ENCODE results near the gene SDK1.
"Not testable (repeated sequence)": the region's sequence is repeated elsewhere in the genome, so short reads cannot be mapped to it uniquely, and the experiment has no call there.

The SDK1 gene

GRCh38 chr7:3682028-3682710, 381.1 kb downstream of the SDK1 start:
- DNase-seq: no peak

DNA sequence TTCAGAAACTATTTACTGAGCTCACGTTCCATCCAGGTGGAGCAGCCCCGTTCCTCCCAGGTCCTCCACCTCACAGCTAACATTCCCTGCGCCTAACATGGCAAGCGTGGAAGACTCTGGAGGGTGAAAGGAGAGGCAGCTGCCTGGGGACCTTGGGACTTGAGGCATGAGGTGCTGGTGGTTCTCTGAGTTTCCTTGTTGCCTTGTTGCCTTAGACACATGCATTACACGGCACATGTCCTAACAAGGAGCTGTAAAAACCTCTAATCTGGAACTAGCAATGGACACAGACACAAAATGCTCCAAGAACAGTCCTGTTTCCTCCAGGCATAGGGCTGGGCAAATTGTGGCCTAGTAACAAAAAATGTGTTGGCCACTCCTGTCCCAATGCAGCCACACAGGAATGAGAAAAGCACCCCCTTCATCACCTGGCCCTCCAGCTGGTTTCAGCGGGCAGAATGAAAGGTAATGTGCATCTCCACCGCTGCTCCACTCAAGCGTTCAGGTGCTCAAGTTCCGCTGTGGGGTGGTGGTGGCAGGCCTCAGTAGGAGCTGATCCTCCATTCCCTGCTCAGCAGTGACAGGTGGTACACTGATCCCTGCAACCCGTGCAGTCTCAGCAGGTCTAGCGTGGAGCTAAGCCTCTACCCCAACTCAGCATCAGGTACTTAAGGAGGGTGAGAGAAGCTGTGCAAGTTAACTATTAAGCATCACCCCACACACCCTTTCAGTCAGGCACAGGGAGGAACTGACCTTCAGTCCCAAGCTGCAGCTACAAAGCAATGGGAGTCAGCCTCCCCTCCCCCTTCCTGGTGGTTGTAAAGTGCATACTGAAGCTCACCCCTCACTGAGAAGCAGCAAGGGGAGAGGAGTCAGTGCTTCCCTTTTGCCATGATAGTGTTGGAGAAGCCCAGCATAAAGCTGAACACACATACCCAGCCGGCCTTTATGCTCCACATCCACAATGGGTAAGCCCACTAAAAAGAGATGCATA, 382.8 kb downstream of the SDK1 start:
- DNase-seq: no peak

DNA sequence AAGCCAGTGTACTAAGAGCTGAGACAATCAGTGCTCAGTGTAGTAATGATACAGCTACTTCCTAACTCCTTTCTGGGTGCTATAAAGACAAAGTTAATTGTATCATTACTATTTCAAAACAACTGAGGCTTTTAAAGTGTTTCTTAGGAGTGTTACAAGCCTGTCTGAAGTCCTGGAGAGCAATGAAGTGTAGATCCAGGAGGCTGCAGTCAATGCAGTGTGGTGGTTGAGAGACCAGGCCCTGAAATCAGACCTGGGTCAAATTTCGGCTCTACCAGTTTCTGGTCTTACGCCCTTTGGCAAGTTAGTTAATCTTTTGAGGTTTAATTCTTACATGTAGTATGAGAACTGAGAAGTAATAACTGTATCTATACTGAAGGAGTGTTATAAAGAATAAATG, 387.0 kb downstream of the SDK1 start:
- no peak for DNase-seq

DNA sequence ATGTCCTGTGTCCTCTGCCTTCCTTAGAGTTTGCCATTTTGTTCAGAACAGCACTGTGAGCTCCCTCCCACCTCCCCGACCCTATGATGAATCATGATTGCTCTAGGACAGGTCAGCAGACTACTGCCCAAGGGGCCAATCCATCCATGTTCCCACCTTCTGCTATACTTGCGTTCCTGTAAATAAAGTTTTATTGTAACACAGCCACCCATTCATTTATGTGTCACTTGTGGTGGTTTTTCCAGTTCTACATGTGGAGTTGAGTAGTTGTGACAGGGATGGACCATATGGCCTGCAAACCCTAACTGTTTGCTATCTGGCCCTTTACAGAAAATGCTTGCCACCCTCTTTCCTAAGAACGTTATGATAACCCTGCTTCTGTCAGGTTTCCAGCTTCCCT, 387.8 kb downstream of the SDK1 start:
- DNase-seq: no peak

DNA sequence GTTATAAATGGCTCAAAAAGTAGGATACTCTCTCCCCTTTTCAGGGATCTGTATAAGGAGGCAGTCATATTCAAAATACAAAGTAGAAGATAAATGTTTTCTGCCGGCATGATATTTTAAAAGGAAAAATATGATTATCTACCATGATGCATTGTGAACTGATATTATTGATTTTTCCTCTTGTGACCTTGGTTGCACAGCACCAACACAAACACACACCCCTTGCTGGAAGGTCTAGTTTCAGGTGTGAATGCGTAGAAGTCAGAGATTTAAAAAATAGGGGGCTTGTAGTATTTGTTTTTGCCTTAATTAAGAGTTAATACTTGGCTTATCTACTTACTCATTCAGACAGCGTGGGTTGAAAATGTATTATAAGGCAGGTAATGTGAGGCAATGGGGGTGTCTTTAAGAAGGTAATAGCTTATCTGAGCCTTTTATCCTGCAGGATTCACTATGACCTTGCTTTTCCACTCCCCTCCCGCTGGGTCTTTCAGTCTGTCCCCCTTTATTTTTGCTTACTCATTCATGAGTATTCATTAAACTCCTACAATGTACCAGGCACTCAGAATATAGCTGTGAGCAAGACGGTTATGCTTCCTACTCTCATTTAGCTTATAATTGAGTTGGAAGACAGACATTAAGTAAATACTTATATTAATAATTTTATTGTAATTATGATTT, 390.6 kb downstream of the SDK1 start:
- DNase-seq: no peak

GRCh38 chr7:3695602-3696001, 394.6 kb downstream of the SDK1 start:
- no peak for DNase-seq

DNA sequence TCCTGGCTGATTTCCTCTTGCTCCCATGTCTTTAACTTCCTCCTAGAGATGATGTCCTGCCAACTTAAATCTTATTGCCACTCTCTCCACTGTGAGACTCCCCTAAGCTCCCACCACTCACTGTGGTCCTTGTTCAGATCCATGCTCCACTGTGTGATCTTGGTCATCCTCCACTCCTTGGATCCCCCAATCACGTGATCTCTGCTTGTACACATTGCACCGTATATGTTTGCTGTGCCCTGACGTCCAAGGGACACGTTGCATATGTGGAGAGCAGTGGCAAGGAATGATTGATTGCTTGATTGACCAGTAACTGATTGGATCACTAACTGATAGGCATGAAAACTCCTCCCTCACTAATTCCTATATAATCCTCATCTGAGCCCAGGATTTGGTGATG, 395.1 kb downstream of the SDK1 start:
- no peak for DNase-seq

- no peak for DNase-seq
Measured at GRCh38 chr7:3697472-3697871, 396.4 kb downstream of the SDK1 start.

GRCh38 chr7:3705258-3705657, 404.2 kb downstream of the SDK1 start:
- DNase-seq: no peak

DNA sequence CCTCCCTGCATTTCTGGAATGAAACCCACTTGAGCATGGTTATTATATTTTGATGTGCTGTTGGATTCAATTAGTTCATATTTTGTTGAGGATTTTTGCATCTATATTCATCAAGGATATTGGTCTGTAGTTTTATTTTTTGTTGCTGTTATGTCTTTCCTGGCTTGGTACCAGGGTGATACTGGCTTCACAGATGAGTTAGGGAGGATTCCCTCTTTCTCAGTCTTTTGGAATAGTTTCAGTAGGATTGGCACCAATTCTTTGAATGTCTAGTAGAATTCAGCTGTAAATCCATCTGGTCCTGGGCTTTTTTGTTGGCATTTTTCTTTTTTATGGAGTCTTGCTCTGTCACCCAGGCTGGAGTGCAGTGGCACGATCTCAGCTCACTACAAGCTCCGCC, 405.0 kb downstream of the SDK1 start:
- not testable (repeated sequence) for DNase-seq

- no peak for DNase-seq
Measured at GRCh38 chr7:3710122-3710521, 409.1 kb downstream of the SDK1 start.

- no peak for DNase-seq
Measured at GRCh38 chr7:3710531-3710930, 409.5 kb downstream of the SDK1 start.

DNA sequence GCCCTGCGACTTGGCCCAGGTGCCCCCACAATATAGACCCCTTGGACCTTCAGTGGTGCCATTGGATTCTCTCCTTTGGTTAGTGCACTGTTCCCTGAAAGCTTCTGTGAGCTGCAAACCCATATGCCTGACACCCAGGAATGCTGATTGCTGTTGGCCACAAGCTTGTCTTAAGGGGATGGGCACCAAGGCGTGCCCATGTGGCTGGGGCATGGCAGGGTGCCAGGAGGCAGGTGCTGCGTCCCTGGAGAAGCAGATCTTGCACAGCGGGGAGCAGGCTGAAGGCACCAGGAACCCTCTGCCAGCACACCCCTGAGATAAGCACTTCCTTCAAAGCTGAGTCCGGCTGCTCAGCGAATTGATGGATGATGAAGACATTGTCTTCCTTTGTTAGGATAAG, 411.8 kb downstream of the SDK1 start:
- DNase-seq: no peak

- no peak for DNase-seq
Measured at GRCh38 chr7:3721422-3721821, 420.4 kb downstream of the SDK1 start.

GRCh38 chr7:3722396-3722922, 421.4 kb downstream of the SDK1 start:
- no peak for DNase-seq

DNA sequence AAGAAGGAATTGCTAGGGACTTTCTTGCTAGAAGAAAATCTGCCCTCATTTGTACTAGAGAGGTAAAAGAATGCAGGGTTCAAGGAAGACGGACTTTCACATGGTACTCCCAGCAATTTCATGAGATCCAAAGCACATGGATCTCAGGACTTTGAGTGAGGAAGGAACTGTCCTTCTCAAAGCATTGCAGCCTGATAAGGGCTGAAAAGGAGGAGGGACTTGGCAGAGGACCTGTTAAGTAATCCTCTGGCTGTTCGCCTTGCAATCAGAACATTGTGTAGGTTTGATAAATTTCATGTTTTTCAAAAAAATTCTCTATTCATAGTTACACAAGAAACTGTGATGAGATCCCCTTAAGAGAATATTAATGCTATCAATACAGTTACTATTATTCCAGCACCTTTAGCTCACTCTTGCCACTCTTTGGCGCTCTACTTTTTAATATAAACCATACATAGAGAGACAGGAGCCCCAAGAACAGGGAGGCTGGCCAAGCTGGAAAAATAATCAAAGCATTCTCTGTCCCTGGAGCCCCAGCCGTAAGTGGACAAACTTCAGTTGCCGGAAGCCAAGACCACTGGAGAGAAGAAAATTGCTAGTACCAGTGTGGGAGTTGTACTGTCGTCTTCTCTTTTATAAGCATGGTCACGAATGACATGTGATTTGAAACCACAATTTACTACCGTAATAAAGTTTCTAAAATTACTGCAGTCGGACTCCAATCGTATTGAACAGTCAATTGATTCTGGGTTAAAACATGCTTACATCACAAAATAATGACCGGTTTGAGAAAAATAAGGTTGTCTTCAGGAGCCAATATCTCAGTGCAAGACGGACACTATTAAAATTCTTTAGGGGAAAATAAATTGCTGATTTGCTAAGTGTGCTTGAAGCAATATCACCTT, 424.4 kb downstream of the SDK1 start:
- no peak for DNase-seq

DNA sequence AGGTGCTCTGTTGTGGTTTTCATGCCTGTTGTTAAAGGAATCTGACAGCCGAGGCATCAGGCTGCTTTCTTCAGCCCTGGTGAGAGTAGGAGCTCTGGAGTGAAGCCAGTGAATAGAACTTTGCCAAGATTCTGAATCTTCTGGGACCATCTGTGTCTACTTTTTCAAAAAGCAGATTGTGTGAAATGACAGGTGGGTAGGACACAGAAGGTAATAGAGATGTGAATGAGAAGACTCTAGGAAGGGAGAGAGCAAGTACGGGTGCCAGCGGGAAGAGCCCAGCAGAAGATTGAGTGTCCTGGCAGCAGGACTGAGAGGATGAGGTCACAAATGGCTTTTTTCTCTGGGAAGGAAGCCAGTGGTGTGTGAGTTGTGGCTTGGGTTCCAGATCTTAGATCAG, 429.2 kb downstream of the SDK1 start:
- DNase-seq: no peak

- no peak for DNase-seq
Measured at GRCh38 chr7:3732395-3733005, 431.4 kb downstream of the SDK1 start.

- DNase-seq: no peak
Measured at GRCh38 chr7:3733541-3734140, 432.6 kb downstream of the SDK1 start.

DNA sequence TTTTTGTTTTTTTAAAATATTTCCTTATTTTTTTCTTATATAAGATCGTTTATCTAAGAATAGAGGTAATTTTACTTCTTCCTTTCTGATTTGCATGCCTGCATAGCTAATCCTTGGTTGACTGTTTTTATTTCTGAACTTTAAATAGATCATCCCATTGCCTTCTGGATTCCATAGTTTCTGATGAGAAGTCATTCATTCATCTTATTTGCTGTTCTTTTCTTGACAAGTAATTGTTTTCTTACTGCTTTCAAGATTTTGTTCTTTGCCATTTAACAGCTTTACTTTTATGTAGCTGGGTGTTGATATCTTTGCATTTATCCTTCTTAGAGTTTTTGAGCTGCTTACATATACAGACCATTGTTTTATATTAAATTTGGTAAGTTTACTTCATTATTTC, 437.9 kb downstream of the SDK1 start:
- DNase-seq: no peak

DNA sequence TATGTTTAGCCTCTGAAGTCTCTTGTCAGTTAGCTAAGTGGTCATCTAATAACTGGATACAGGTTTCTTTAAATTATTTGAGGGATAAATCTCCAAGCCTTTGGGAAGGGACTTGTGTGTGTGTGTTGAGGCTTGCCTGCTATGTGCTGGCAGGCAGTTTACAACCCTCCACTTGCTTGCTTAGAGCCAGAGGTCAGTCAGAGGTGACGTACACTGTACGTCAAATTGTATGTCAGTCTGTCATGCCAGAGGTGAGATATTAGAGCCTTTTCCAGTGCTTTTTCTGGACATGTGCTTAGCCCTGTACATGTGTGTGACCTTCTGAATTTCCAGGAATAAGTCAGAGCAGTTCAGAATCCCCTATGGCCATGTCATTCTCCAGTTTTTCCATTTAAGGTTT, 438.9 kb downstream of the SDK1 start:
- DNase-seq: no peak

Data from activated naive CD4-positive, alpha-beta T cell treated with Interleukin-2 at 50 U/mL for 16 hours (primary cell).